ENCODE results near the gene LCE1E. TPM values are rescaled to one million over a fixed set of nuclear protein-coding genes. Genes with fewer than 3 reads are reported as not detected.

The LCE1E gene
- total RNA-seq, 4 donors from 2014 or later, result 5.5 to 71.0 (median 29.6) TPM

- 78% methylated on average over 2 of the region's 2 CpGs for WGBS
- H3K4me1 ChIP-seq, result no peaks in the 10 kb centered on the region
- no peak for DNase-seq (ENCODE audit: low spot score in 2 of 2)
- H3K36me3 ChIP-seq, result no peaks in the 10 kb centered on the region
- H3K9me3 ChIP-seq, result no peaks in the 10 kb centered on the region
- H3K4me3 ChIP-seq, result no peak overlapping the region
- no peak overlapping the region for H3K27ac ChIP-seq
- TF ChIP-seq, protein P1, sequence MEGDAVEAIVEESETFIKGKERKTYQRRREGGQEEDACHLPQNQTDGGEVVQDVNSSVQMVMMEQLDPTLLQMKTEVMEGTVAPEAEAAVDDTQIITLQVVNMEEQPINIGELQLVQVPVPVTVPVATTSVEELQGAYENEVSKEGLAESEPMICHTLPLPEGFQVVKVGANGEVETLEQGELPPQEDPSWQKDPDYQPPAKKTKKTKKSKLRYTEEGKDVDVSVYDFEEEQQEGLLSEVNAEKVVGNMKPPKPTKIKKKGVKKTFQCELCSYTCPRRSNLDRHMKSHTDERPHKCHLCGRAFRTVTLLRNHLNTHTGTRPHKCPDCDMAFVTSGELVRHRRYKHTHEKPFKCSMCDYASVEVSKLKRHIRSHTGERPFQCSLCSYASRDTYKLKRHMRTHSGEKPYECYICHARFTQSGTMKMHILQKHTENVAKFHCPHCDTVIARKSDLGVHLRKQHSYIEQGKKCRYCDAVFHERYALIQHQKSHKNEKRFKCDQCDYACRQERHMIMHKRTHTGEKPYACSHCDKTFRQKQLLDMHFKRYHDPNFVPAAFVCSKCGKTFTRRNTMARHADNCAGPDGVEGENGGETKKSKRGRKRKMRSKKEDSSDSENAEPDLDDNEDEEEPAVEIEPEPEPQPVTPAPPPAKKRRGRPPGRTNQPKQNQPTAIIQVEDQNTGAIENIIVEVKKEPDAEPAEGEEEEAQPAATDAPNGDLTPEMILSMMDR (IDR thresholded peaks at IDR 0.05), result no peak
- TF ChIP-seq EP300 (IDR thresholded peaks at IDR 0.05), result no peak
- TF ChIP-seq POLR2AphosphoS5 (IDR thresholded peaks at IDR 0.05), result no peak
- TF ChIP-seq POLR2A (IDR thresholded peaks at IDR 0.05), result no peak
- H3K27me3 ChIP-seq, result no peaks in the 10 kb centered on the region
Observed at GRCh38 chr1:152783095-152783494, 3.0 kb upstream of the LCE1E start.

GRCh38 chr1:152795686-152796085, 9.6 kb downstream of the LCE1E start:
- no peak overlapping the region for H3K4me3 ChIP-seq
- WGBS, result 67% methylated on average over 4 of the region's 4 CpGs
- no peaks in the 10 kb centered on the region for H3K9me3 ChIP-seq
- TF ChIP-seq, protein P1 (IDR thresholded peaks at IDR 0.05), result no peak
- TF ChIP-seq EP300 (IDR thresholded peaks at IDR 0.05) (no peak), POLR2AphosphoS5 (IDR thresholded peaks at IDR 0.05) (no peak), POLR2A (IDR thresholded peaks at IDR 0.05) (no peak)
- H3K4me1 ChIP-seq, result no peaks in the 10 kb centered on the region
- no peak for DNase-seq (ENCODE audit: low spot score in 2 of 2)
- no peak overlapping the region for H3K27ac ChIP-seq
- no peaks in the 10 kb centered on the region for H3K27me3 ChIP-seq
- no peaks in the 10 kb centered on the region for H3K36me3 ChIP-seq

GRCh38 chr1:152796421-152796820, 10.4 kb downstream of the LCE1E start, which contains the start of gene LCE1D:
TSS of gene LCE1D (plus strand) at chr1:152796721. CDS start at chr1:152797795, 1,074 bp downstream.
- Histone ChIP-seq H3K9me3 (no peaks in the 10 kb centered on the region), H3K27me3 (no peaks in the 10 kb centered on the region), H3K4me1 (no peaks in the 10 kb centered on the region), H3K4me3 (no peak within 1 kb of the TSS), H3K36me3 (no peaks in the 10 kb centered on the region), H3K27ac (no peak within 1 kb of the TSS)
- no peak for DNase-seq (ENCODE audit: low spot score in 2 of 2)
- 56% methylated on average over 3 of the region's 3 CpGs for WGBS
- TF ChIP-seq POLR2A (IDR thresholded peaks at IDR 0.05), result no peak
- TF ChIP-seq POLR2AphosphoS5 (IDR thresholded peaks at IDR 0.05), result no peak
- TF ChIP-seq, protein P1 (IDR thresholded peaks at IDR 0.05), result no peak
- no peak for TF ChIP-seq EP300 (IDR thresholded peaks at IDR 0.05)

- Histone ChIP-seq H3K36me3 (no peaks in the 10 kb centered on the region), H3K4me3 (no peak overlapping the region), H3K9me3 (no peaks in the 10 kb centered on the region), H3K27ac (no peak overlapping the region), H3K27me3 (no peaks in the 10 kb centered on the region), H3K4me1 (no peaks in the 10 kb centered on the region)
- no peak for TF ChIP-seq EP300 (IDR thresholded peaks at IDR 0.05)
- TF ChIP-seq POLR2AphosphoS5 (IDR thresholded peaks at IDR 0.05), result no peak
- TF ChIP-seq POLR2A (IDR thresholded peaks at IDR 0.05), result no peak
- TF ChIP-seq, protein P1 (IDR thresholded peaks at IDR 0.05), result no peak
- DNase-seq (ENCODE audit: low spot score in 2 of 2), result no peak
- WGBS, result 60% methylated on average over 1 of the region's 1 CpG
Observed at GRCh38 chr1:152801333-152801732, 15.3 kb downstream of the LCE1E start.

DNA sequence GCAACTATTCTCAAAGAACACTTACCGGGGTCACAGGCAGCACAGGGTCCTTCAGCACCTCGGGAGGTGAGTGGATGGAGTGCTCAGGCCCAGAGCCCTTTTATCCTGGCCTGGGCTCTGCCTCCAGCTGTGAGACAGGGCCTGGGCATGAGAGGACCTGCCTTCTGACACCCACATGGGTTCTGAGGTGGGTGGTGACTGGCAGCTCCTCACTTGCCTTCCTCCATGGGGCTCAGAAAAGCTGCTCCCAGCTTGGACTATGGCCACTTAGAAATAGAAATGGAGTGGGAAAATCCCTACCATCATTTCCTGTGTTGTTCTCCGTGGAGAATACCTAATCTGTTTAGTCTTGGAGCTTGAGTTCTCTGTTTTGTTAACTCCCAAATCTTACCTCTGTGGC, 20.5 kb downstream of the LCE1E start, which contains the start of gene LCE1C:
LCE1C (minus strand) TSS at position 76 of the 400 bp plus-strand sequence. CDS start 1,173 bp downstream, outside the sequence.
- no peaks in the 10 kb centered on the region for H3K36me3 ChIP-seq
- no peak within 1 kb of the TSS for H3K27ac ChIP-seq
- H3K4me3 ChIP-seq, result no peak within 1 kb of the TSS
- H3K4me1 ChIP-seq, result peaks cover 6% of the 10 kb centered on the region
- H3K27me3 ChIP-seq, result no peaks in the 10 kb centered on the region
- WGBS, result 53% methylated on average over 3 of the region's 3 CpGs
- no peak for DNase-seq (ENCODE audit: low spot score in 2 of 2)
- no peak for TF ChIP-seq POLR2AphosphoS5 (IDR thresholded peaks at IDR 0.05)
- no peak for TF ChIP-seq POLR2A (IDR thresholded peaks at IDR 0.05)
- TF ChIP-seq EP300 (IDR thresholded peaks at IDR 0.05), result no peak
- TF ChIP-seq, protein P1 (IDR thresholded peaks at IDR 0.05), result no peak
- H3K9me3 ChIP-seq, result no peaks in the 10 kb centered on the region
